HG03571 (cell line): ENCODE results near the gene MSL1.

ENCODE experiments used
- ATAC-seq: cut with Tn5 transposase; IDR thresholded peaks from one replicate; pipeline ENCODE4 v1.9.1; 2021; ENCODE audit not compliant: unreplicated experiment

The MSL1 gene

DNA sequence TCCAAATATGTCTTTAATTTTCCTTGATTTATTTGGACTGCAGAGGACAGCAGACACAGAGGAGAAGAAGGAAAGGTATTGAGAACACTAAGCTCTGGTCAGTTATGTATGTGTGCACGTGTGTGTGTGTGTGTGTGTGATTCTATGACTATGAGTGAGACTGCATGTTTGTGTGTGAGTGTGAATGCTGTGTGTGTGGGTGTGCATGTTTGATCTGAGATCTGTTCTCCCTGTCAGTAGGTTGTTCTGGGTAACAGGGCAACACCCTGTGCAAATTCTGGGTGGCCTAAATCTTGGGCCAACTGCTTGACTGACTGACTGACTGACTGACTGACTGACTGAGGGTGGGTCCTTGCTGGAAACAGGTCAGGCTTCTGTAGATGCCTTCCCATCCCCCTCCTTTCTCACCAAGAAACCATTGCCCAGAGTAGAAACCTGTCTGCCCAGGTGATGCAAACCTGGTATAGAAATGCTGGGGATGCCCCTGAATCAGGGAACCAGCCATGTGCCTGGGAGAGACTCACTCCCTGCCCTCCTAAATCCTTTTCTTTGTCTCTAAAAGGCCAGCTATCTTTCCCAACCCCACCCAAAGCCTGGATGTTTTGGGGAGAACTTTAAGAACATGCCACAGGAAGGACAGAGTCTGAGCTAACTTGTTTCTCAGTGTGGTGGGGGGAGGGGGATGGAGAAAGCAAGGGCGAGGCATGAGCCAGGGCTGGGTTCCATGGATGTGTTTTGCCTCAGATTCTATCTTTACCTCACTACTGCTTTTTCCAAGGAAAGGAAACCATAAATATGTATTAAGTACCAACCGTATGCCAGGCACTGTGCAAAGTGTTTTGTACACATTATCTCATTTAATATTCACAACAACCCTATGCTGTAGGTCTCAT, 16.9 kb upstream of the MSL1 start:
- no peak for ATAC-seq

DNA sequence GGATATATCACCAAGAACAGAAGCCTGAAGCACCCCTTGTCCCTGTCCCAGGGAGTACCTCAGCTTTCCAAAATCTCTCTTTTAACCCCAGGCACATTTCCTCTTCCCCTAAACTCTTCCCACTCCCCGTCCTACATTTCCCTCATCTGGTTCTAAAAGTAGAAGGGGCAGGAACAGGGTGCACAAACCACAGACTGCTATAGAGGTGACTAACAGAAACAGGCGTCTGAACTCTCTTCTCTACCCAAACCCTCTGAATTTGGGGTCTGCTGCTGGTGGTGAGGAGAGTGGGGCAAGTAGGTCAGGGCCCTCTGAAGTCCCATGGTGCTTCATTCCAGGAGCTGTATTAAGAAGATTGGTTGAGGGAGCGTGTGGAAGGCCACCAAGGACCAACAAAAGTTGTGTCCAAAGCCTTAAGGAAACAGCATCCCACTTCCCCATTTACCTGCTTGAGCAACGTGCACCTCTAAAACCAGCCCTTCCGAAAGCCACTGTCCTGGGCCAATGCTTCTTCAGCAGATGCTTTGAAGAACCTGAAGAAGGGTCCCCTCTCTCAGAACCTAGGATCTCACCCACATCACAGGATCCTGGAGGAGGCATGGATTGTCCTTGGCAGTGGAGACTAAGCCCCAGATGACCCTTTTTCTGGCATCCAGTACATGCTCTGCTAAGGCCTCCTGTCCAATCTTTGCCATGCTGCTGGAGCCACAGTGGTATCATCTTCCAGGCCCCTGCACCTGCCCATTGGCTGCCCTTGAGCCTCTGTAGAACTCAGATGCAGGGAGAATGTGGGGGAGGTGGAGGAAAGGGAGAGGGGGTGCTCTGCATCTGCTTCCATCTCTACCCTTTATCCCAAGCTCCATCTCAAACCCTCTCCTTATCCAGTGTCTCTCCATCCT, 15.7 kb upstream of the MSL1 start:
- no peak for ATAC-seq

GRCh38 chr17:40106760-40107521, 14.8 kb upstream of the MSL1 start:
- no peak for ATAC-seq

GRCh38 chr17:40107522-40108174, 14.1 kb upstream of the MSL1 start:
- ATAC-seq: no peak

DNA sequence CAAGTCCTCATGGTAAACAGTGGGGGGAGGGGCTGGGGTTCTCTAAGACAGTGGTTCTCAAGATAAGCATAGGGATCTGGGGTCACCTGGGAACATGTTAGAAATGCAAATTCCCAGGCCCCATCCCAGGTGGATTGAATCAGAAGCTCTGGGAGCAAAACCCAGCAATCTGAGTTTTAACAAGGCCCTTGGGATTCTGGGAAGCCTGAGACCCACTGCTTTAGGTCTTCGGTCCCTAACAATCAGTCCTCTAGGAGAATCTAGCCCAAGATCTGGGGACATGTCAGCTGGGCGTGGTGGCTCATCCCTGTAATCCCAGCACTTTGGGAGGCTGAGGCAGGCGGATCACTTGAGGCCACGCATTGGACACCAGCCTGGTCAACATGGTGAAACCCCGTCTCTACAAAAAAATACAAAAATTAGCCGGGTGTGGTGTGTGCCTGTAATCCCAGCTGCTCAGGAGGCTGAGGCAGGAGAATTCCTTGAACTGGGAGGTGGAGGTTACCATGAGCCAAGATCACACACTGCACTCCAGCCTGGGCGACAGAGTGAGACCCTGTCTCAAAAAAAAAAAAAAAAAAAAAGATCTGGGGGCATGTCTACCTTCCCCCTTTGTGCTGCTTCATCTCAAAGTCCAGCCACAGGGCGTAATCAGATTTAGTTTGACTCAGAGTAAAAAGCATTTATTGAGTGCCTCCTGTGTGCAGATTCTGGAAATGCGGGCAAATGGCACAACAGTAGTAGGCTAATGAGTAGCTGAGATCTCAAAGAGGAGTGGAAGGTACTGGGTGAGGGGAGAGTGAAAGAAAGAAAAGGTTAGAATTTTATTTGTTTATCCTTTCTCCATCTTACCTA, 12.6 kb upstream of the MSL1 start:
- ATAC-seq: no peak

DNA sequence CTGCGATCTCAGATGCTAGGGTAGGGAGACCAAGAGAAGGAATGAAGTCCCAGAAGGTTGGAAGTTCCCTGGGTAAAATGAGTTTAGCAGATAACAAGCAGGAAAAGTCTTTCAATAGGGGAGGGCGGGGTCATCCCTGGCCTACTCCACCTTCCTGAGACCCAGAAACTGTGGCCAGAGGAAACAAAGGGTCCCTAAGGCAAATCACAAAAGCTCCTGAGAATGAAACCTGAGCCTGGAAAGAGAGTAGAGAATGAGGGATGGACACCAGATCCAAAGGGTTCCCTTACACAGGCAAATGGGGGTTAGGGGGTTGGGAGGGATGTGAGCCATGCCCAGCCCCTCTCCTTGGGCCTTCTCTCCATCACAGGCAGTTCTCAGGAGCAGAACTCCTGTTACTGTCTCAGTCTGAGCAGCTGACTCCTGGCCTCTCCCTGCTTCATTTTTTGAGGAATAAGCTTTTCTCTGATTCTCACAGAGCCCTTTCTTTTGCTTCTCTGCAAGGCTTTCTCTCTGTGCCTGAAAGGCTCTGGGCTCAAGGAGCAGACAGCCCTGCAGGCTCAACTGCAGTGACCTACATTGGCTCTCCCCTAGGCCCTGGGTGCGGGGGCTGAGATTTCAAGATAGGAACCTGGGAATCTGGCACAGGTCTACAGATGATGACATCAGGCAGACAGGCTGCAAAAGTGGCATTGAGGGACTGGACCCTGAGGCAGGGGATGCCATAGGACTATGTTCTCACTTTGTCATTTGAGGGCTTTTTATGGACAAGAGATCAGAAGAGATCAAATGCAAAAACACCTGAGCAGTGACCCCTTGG, 11.5 kb upstream of the MSL1 start:
- ATAC-seq: no peak

- ATAC-seq: no peak
These were observed 10.3 kb upstream of the MSL1 start for GRCh38 chr17:40111221-40112128.

GRCh38 chr17:40112191-40112711, 9.5 kb upstream of the MSL1 start:
- ATAC-seq: no peak

DNA sequence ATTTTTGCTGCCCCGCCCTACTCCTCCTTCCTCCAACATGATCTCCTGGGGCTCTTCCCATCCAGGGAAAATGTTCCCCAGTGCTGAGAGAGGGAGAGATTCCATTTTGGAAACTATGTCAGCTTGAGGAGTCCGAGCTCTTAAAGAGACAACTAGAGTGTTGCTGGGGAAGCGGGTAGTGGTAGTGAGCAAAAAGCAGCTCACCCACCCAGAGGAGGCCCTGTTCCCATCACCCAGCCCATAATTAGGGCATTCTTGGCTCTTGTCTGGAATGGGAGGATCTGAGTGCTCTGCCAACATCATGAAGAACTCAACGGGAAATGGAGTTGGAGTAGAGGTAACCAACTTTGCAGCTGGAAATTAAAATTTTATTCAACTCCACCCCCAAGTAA, 9.1 kb upstream of the MSL1 start:
- ATAC-seq: no peak

- ATAC-seq: peak; percentile 77
These were observed 8.5 kb upstream of the MSL1 start for GRCh38 chr17:40113110-40113906.

DNA sequence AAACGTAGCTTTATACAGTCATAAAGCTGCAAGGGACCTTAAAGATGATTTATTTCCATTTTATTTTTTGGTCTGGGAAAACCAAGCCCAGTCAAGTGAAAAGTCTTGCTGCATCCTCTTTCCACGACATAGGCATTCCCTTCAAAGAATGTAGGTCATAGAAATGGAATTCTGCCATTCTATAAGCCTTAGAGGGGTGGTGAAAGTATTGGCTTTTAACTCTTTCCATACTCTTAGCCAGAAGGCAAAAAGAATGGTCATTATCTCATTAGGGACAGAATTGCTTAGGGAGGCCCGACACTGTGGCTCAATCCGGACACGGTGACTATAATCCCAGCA, 7.9 kb upstream of the MSL1 start:
- ATAC-seq: no peak

DNA sequence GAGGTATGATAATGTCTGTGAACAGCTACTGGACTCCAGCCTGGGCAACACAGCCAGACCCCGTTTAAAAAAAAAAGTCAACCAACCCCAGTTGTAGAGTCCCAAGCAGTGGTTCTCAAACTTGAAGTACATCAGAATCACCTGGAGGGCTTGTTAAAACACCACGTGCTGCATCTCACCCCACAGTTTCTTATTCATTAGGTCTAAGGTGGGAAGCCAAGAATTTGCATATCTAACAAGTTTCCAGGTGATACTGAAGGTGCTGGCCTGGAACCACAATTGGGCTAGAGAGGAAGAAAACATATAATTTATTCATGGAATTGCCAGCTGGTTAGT, 6.7 kb upstream of the MSL1 start:
- no peak for ATAC-seq

DNA sequence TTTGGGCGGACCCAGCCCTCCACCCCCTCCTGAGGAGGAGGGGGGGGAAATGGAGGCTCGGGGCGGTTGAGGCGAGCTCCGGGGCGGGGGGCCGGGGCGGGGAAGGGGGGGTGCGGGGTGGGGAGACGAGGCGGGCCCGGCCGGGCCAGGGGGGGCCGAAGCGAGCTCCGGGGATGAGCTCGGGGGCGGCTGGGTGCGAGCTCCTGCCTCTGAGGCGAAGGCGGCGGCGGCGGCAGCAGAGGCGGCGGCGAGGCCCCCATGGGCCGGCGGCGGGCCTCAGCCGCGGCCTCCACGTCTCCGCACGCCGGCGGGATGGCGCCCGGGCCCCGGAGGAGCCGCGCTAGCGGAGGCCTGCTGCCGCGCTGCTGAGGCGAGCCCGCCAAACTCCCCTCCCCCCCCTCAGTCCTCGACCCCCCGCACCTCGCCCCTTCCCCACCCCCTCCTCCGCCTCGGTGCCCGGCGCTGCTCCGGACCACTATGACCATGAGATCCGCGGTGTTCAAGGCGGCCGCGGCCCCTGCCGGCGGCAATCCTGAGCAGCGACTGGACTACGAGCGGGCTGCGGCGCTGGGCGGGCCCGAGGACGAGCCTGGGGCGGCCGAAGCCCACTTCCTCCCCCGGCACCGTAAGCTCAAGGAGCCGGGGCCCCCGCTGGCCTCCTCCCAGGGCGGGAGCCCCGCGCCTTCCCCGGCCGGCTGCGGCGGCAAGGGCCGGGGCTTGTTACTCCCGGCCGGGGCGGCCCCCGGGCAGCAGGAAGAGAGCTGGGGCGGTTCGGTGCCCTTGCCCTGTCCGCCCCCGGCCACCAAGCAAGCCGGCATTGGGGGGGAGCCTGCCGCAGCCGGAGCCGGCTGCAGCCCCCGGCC, 596 bp downstream of the MSL1 start:
- ATAC-seq: no peak

GRCh38 chr17:40122999-40123810, 1.4 kb downstream of the MSL1 start:
- no peak for ATAC-seq

DNA sequence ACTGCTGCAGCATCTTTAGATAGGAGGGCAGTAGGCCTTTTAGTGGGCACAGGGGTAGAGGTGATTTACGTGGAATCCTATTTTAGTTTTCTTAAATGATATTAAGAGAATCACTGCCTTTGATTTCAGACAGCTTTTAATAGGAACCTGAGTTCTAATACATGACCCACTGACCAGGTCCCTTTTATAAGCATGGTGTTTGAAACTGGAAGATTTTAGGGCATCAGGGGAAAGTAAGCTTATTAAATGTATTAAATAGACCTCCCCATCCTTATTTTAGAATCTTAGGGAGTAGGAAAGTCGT, 2.0 kb downstream of the MSL1 start:
- ATAC-seq: no peak
